NCI-H146 treated with DMSO at 0.1 percent for 48 hours (cell line): ENCODE results near the gene ATP2B2.

Experiments
- DNase-seq: peaks from one replicate; lab custom pipeline; 2025; ENCODE audit not compliant: unreplicated experiment; lab: John Stamatoyannopoulos, UW

The ATP2B2 gene

DNA sequence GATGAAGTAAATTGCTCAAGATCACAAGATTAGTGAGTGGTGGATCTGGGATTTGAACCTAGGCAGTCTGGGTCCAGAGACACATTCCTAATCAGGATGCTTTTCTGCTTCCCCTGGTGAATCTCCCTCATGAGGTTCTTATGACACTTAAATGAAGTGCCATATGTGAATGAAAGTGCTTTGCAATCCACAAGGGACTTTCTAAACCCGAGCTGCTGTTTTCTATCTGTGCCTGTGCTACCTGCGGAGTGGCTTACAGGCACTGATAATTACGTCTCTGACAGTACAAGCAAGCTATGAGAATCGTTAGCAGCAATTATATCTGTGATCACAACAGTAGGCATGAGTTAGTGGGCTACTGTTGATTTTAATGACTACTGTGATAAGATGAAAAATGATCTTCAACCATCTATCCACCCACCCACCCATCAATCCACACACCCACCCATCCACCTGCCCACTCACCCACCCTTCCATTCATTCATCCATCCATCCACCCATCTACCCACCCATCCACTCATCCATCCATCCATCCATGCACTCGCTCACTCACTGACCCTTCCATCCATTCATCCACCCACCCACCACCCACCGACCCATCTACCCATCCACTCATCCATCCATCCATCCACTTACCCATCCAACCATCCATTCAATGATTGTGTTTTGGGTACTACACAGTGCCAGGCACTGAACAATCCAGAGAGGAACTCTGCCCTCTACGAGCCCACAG, 51.8 kb downstream of the ATP2B2 start:
- DNase-seq: no peak

DNA sequence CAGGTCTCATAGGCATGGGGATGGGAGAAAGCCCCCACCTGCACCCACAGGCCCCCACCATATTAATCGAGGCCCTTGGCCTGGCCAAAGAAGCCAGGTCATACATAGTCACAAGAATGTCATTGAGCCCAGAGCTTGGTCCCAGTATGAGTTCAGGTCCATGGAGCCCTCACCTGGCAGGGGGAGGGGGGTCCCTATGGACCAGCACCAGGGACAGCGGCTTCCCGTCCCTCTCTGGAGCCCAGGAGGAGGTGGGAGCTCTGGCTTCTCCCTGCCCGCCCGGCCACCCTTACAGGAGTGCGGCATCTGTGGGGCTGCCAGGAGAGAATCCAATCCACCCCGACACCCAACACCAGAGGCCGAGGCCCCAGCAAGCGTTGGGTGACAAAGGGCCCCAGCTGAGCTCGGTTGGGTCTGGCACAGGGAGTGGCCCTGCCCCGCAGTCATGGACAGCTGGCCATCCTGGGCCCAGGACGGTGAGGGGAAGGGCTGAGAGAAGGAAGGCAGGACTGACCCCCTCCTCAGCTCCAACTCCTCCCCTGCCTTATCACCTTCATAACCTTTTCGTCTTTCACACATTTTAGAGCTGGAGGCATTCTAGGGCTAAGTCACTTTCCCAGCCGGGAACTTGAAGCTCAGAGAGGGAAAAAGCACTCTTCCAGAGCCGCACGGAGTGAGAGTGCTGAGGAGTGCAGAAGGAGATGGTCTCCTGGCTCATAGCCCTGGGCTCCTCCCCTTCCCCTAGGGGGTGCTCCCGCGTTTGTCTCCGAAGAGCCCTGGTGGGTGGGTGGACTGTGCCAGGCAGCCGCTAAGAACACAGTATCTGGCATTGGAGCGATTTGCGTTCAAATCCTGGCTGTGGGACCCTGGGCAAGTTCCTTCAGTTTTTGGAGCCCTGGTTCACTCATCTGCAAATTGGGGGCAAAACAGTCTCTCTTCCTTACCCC, 54.6 kb downstream of the ATP2B2 start:
- no peak for DNase-seq

DNA sequence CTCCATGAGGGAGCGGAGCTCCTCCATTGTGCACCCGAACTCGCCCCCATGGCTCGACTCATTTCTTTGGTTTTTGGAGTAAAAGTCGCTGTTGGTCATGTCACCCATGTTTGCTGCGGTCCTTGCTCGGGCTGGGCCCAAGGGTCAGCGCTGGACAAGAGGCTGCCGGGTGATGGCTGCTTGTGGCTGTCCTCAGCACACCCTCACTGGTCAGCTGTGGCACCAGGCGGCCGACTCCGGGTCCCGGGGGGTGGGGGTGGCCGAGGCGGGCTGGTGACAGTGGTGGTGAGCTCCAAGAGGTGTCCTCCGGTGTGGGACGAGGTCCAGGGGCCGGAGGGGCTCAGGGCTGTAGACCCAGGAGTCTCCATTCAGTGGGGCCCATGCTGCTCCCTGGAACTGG, 56.0 kb downstream of the ATP2B2 start:
- no peak for DNase-seq

DNA sequence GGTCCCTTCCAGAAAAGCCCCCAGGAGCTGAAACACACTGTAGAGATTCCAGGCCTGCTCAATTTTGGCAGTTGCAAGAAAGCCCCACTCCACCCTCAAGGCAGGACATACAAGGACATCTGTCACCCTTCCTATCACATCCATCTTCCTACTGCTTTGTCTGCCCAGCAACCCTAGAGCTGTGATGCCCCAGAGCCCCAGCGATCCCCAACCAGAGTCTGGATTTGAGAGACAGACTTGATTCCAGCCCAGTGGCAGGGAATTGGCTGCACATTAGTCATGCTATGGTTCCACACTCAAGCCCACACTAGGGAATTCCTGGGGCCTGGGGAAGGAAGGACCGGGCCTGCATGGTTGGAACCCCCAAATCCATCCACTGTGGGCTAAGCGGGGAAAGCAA, 56.8 kb downstream of the ATP2B2 start:
- DNase-seq: no peak

DNA sequence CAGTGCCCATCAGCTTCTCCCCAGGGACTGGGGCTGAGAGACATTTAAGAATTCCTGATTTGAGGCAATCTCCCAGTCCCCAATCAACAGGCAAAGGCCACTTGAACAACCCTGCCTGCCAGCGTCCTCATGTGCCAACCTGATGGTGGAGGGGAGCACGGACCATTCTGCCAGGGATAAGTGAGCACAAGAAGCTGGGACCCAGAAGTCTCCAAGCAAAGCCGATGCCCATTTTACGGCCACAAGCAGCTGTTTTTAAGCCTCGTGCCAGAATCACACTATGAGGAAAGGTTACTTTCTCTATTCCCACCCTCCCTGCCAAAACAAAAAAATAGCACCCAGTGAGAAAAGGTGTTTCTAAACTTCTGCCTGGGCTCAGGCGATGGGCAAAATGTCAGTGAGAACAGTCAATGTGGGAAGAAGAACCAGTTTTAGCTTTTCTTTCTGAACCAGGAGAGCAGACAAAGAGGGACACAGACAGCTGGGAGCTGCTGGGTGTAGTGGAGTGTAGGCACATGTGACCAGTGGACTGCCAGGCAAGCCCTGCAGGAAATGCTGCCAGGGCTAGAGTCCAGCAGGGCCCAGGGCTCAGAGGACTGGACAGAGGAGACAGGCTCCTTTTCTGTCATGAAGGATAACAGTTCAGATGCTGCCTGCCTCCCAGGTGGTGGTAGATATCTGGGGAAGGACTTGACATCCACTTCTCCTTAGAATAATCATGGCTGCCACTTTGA, 57.7 kb downstream of the ATP2B2 start:
- no peak for DNase-seq

DNA sequence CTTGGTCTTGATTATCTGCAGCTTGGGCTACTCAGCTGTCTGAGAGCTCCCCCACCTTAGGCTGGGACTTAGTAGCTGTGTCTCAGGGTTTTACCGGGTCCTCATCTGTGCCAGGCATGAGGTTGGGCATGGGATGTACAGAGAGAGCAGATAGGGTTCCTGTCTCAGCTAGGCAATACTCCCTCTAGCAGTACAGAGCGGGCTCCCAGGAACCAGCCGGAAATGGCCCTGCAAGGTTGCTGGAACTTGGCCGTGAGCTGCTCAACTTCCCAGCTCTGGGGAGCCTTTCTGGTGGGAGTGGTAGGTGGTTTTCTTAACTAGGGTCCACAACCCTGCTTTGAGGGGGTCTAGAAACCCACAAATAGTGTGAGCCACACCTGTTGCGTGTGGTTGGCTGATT, 58.3 kb downstream of the ATP2B2 start:
- no peak for DNase-seq

DNA sequence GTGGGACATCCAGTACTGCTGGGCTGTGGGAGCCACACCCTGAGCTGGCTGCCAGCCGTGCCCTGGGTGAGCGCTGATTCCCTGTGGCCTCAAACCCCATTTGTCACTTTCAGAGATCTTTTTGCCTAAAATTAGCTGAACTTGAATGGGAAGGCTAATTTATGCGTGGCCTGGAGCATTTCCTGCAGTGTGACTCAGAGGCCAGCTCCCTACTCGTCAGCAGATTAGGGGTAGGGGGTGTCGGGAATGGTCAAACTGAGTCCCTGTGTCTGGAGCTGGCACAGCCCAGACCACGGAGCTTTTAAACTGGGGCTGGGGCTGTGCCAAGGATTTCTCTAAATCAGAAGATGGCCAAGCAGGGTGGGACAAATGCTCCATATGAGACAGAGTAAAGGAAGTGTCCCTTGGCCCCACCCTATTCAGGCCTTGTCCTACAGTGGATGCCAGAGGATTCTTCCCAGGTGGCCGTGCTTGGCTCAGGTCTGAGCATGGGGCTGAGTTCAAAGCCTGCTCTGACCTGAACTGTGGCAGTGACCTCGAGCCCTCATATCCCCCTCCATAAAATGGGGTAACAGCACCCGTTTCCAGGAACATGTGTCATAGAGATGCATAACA, 59.7 kb downstream of the ATP2B2 start:
- no peak for DNase-seq

DNA sequence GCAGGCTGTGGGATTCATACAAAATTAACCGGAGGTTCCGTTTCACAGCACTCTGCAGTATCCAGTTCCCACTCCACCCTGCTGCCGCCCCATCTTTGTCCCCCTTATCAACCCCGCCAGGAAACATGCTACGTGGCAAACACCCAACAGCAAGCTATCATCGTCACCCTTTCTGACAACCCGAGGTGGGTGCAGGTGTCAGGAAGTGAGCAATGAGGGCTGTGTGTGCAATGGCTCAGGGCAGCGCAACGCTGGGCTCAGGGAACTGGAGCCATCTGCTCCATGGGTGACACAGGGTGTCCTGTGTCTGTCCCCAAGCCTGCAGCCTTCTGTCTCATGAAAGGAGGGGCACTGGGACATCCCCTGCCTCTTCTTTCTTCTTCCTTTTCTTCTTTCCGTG, 60.9 kb downstream of the ATP2B2 start:
- no peak for DNase-seq

DNA sequence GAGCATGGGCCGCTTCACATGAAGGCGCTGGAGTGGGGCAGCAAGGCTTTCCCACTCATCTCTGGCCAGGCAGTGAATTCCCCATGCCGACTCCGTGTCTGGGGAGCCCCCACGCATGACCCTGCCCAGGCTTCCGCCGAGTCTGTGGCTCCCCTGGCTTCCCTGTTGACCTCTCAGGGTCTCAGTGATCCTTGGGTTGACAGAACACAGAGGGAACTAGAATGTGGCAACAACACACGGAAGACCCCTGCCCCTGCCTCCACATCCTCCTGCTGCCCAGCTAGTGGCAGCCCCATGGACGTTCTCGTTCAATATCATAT, 61.3 kb downstream of the ATP2B2 start:
- DNase-seq: no peak

DNA sequence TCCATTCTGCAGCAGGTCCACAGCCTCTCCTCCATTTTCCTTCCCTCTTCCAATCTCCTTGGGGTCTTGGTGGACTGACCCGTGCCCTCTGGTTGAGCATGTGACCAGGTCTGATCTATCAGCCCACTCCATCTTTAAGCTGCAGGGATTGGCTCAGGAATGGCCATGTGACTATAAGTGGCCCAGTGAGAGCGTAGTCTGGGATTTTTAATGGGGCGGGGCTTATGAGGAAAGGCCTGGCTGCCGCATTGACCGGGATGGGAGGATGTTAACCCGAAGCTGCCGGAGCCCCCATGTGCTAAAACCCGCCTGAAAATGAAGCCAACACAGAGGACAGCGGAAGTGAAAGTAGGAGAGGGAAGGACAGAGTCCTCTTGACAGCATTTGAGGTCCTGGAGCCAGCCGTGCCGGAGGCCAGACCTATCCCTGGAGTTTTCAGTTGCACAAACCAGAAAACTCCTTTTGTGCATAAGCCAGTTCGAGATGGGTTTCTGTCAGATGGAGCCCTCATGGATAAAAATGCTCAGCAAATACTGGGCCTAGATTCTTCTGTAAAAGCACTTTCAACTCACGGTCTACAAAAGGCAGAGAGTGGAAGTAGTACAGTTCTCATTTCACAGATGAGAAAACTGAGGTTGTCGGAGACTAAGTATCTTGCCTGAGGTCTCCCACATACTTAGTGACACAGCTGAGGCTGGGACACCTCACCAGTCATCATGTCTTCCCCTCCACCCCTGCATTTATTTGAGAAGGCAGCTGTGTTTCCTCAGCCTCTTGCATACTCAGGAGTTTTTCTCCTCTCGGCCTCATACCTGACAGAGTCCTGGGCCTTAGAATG, 61.9 kb downstream of the ATP2B2 start:
- no peak for DNase-seq

DNA sequence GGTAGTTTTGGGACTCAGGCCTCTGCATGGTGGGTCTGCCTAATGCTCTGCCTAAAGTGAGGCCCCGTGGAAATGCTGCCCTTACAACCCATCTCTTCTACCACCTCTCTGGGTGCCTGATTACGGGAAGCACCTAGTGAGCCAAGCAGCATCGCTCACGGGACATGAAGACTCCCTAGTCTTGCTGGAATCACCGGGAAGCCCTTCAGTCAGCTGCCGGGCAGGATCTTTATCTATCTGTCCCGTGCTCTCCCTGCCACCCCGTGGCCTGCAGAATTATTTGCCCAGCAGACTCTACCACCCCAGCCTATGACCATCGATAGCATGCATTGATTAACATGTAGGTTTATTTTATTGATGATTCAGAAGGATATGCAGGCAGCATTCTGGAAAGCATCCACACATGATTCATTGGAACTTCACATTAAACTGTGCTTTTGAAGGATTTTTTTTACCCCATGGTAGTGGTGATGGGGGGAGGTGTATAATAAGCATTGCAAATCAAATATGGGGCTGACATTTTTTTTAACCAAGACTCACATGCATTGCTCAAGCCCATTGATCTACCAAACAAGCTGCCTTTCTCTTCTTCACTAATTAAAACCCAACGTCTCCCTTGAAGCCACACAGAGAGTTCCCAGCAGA, 63.1 kb downstream of the ATP2B2 start:
- DNase-seq: no peak

DNA sequence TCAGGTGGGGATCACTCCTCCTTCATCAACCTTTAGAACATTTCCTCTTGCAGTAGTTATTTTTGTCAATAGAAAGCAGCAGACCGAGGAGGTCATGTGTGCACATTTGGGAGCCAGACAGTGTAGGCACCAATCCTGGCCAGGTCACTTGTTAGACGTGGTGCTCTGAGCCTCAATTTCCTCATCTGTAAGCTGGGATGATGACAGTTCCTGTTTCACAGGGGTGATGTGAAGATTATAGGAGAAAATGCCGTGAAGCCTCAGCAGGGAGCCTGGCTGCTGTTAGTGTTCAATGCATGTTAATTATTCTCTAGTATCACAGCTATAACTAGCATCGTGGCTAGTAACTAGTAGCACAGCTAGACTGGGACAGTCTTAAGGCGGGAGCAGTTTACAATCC, 64.7 kb downstream of the ATP2B2 start:
- no peak for DNase-seq

DNA sequence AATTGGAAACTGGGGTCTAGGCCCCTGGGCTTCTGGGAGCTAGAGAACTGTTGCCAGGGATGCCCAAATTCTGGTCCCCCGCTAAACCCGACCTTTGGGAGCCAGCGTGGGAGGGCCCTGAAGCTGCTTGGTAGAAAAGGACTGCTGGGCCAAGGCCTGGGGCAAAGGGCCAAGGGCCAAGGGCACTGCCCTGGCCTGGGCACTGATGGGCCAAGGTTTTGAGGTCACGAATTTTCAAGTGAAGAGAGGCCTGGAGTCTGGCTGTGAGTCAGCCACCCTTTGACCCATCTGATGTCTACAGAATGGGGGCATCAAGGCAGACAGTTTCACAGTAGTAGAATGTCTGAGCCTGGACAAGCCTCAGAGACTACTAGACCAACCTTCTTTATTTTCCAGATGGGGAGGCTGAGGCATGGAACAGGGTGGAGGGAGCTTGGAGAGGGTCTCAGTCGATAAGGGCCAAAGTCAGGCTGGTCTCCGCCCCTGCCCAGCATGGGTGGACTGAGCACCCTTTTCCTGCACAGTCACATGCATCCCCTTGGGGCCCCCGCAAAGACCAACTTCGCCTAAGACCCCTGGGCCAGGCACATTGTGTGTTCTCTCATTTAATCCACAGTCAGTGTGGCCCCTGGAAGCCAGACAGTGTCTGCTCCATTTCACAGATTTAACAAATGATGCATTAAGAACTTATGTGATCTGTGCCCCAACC, 66.3 kb downstream of the ATP2B2 start:
- DNase-seq: no peak

DNA sequence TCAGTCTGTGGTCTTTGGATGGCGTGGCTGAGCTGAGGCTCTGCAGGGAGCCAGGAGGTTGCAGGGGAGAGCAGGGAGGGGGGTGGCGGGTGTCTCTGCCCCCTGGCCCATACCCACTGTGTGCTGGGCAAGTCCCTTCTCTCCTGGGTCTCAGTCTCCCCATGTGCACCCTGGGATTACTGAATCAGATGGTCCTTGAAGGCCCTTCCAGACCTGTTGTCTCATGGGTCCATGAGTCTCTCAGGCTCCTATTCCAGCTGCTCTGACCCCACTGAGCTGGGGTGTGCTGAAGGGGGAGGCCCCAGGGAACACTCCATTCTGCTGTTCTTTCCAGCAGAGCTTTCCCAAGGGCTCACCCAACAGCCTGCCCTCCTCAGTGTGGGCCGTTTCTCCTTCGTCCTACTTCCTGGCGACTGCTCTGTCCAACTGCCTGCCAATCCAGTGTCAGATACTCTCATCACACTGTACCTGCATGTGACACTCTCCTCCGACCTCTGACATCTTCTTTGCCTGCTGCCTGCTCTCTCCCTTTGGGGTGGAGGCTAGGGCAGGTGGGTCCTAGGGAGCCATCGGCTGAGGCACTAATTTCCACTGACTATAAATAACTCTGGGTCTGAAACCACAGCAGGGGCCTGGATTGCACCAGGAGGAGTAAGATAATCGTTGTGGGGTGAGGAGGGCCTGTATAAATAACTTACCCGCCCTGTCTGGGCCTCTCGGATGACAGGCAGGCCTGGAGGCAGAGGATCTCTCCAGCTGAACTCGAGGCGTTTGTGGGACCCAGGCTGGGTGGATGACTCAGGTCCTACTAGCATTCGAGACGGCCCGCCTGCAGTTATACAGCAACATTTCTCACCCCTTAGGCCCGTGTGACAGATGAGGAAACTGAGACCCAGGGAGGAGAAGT, 67.1 kb downstream of the ATP2B2 start:
- DNase-seq: no peak

DNA sequence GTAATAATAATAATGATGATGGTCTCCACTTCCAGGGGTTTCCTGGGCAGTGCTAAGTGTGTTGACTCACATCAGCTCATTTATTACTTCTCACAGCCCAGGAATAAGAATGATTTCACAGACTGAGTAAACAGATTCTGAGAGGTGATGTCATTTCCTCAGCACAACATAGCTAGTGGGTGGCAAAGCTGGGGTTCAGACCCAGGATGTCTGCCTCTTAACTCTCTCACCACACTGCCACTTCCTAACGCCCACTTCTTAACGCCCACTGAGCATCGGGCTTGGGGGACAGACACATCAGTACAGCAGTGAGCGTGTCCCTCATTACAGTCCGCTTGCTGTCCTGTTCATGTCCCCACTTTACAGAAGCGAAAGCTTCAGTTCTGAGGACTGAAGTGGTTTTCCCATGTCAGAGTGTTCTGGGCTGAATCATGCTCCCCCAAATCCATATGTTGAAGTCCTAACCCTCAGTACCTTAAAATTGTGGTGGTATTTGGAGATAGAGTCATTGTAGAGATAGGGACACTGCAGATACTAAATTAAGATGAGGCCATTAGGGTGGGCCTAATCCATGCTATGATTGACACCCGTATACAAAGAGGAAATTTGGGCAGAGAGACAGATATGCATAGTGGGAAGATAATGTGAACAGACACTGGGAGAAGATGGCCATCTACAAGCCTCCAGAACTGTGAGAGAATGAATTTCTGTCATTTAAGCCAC, 68.0 kb downstream of the ATP2B2 start:
- DNase-seq: no peak

DNA sequence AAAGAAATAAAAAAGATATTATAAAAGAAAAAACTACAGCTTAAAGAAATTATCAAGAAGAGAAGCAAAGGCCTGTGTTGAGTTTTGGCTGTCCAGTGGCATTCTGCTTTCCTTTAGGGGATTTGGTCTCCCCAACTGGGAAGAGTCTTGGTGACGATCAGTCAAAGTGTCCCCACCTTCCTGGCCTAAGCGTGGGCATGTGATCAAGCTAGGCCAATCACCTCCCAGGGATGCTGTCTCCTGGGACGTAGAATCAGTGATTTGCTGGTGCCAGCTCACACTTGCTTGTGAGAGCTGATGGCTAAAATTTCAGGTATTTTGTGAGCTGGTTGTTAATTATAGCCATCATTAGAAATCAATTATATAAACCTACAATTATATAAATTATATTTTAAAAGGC, 69.5 kb downstream of the ATP2B2 start:
- DNase-seq: no peak

DNA sequence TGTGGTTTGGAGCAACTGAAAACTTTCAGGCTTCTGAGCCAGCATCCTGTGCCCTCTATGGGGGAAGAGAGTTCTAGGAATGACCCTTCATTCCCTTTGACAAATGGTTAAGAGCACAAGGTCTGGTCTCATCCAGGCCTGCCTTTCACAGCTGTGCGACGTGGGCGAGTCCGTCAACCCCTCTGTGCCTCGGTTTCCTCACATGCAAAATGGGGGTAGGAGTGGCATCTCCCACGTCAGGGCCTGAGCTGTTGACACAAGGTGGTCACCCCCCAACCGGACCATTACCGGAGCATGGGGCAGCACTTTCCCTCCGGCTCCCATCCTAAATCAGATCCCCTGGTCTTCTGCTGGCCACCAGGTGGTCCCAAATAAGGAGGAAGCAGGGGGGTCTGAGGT, 70.4 kb downstream of the ATP2B2 start:
- no peak for DNase-seq
